Peyer's patch (tissue), 4 donors: ENCODE measurements around the gene PAK1.

Experiments
- CTCF ChIP-seq, 6 experiments: fragments of 450-650 bp in 4 of 6; fragments of 200-600 bp in 2 of 6; sonication (generic) in 1 of 6; IDR thresholded peaks; one replicate each; pipeline ENCODE4 v1.5.1; 2017 to 2019; ENCODE audit warnings: antibody characterized with exemption in 6 of 6, mild to moderate bottlenecking in 3 of 6, moderate library complexity in 1 of 6
- POLR2A ChIP-seq, 2 donors: fragments of 450-650 bp; IDR thresholded peaks; one replicate each; pipeline ENCODE4 v1.5.1; 2017; ENCODE audit warnings: antibody characterized with exemption in 2 of 2, mild to moderate bottlenecking in 2 of 2, moderate library complexity in 2 of 2

- TF ChIP-seq POLR2A (IDR thresholded peaks at IDR 0.05), result no peak
- no peak for TF ChIP-seq CTCF (IDR thresholded peaks at IDR 0.05)
Measured at GRCh38 chr11:77506857-77507256, 33.0 kb upstream of the PAK1 start.
